RWPE1 (cell line): ENCODE measurements around the gene FGF22.

Source experiments
- CTCF ChIA-PET: fragments of 350-600 bp; sonication (Branson Sonifier 250); formaldehyde crosslinking; extraction: SDS; loops from one replicate; lab custom pipeline; 2021; lab: Yijun Ruan, JAX
- POLR2A ChIA-PET: fragments of 400-600 bp; formaldehyde crosslinking; extraction: SDS; loops from one replicate; lab custom pipeline; 2020; ENCODE audit warnings: antibody characterized with exemption; ENCODE audit not compliant: low non-redundant PET; lab: Yijun Ruan, JAX
- DNase-seq: peaks from one replicate; pipeline ENCODE4 v3.0.0; 2012; ENCODE audit warnings: low spot score
- H3K27ac ChIP-seq: fragments of 450-650 bp; 2 replicates; pipeline ENCODE4 v1.5.1; 2017
- CTCF ChIP-seq: fragments of 450-650 bp; conservative IDR thresholded peaks from 2 replicates; pipeline ENCODE4 v1.5.1; 2017; ENCODE audit warnings: low read depth, mild to moderate bottlenecking

FGF22 gene

GRCh38 chr19:676007-676338 is 36.3 kb downstream of the FGF22 start:
- TF ChIP-seq CTCF: no peak
- DNase-seq: no peak
- POLR2A ChIA-PET: interaction anchor here (0.8 kb wide), 1 partner anchor 31 kb away, joined by 4 read pairs; no protein-coding TSS in a partner anchor
- CTCF ChIA-PET: interaction anchor here (0.6 to 1.1 kb wide), 2 partner anchors 58 to 61 kb away, joined by 4 read pairs; no protein-coding TSS in a partner anchor
- H3K27ac ChIP-seq: peak overlapping the region; percentile 98

GRCh38 chr19:676339-677105 is 36.8 kb downstream of the FGF22 start, which contains the start of gene FSTL3:
FSTL3 (plus strand) TSS chr19:676392; CDS start chr19:676424, 32 bp downstream.
- CTCF ChIA-PET: interaction anchor here (1.1 to 1.4 kb wide), 4 partner anchors 13 to 325 kb away, joined by 3 to 5 read pairs (median 4); no protein-coding TSS in a partner anchor
- no peak for TF ChIP-seq CTCF
- POLR2A ChIA-PET: interaction anchor here (0.6 kb wide), 1 partner anchor 110 kb away, joined by 5 read pairs; no protein-coding TSS in a partner anchor
- peak; percentile 20 for DNase-seq
- peak within 1 kb of the TSS; percentile 98 for H3K27ac ChIP-seq

- DNase-seq: peak; percentile 85
- CTCF ChIA-PET: interaction anchor here (1.1 to 1.4 kb wide), 3 partner anchors 13 to 324 kb away, joined by 3 to 5 read pairs (median 3); no protein-coding TSS in a partner anchor
- POLR2A ChIA-PET: interaction anchor here (0.6 to 1.3 kb wide), 2 partner anchors 14 to 111 kb away, joined by 3 to 5 read pairs; partner anchors contain the start of gene RNF126
- no peak for TF ChIP-seq CTCF
- peak overlapping the region; percentile 98 for H3K27ac ChIP-seq
Observed at GRCh38 chr19:677201-677600, 37.5 kb downstream of the FGF22 start.

GRCh38 chr19:677601-678436 is 38.1 kb downstream of the FGF22 start:
- H3K27ac ChIP-seq: peak overlapping the region; percentile 98
- CTCF ChIA-PET: interaction anchor here (0.6 to 1.4 kb wide), 4 partner anchors 14 to 324 kb away, joined by 3 to 5 read pairs (median 4); no protein-coding TSS in a partner anchor
- POLR2A ChIA-PET: interaction anchor here (1.3 kb wide), 1 partner anchor 14 kb away, joined by 3 read pairs; the partner anchor contains the start of gene RNF126
- peak; percentile 76 for DNase-seq
- TF ChIP-seq CTCF: no peak

GRCh38 chr19:678791-679388 is 39.2 kb downstream of the FGF22 start:
- no peak for TF ChIP-seq CTCF

More at GRCh38 chr19:678791-679388, 39.2 kb downstream of the FGF22 start:
- DNase-seq: no peak
- H3K27ac ChIP-seq: peak overlapping the region; percentile 98
- ChIA-PET CTCF (interaction anchor here (0.8 to 1.0 kb wide), 2 partner anchors 13 to 55 kb away, joined by 3 read pairs; no protein-coding TSS in a partner anchor), POLR2A (interaction anchor here (0.5 to 0.6 kb wide), 2 partner anchors 71 to 122 kb away, joined by 3 read pairs; no protein-coding TSS in a partner anchor)
